H1 (cell line): ENCODE results near the gene ANKRD11. TPM values are rescaled to one million over a fixed set of nuclear protein-coding genes. Genes with fewer than 3 reads are reported as not detected.

Source experiments
- polyA plus RNA-seq, 7 experiments: library from polyadenylated mRNA; depleted of rRNA in 3 of 7; stranded (reverse) in 5 of 7; unstranded in 2 of 7; fragments of >200 nt in 5 of 7; fragments of 200-250 nt in 2 of 7; gene quantifications; 1 replicate in 5 of 7; 2 replicates in 1 of 7; 4 replicates in 1 of 7; pipeline versions ENCODE4 v1.2.1 to v1.2.3, GENCODE V29; 2011 to 2013; ENCODE audit warnings: missing spikeins in 2 of 7, mixed read lengths in 2 of 7
- total RNA-seq: library from RNA; stranded (reverse); fragmentation: NEBNext Ultra II Directional; extraction: Animal tissue kit (Norgen Biotek cat#: 25700); gene quantifications from 2 replicates; pipeline ENCODE4 v1.2.1, GENCODE V29; 2021
- TF ChIP-seq, protein P1 (sequence below): fragments of 300-600 bp; sonication (generic); IDR thresholded peaks from 2 replicates; pipeline ENCODE4 v1.7.1; 2012; ENCODE audit warnings: low read length, moderate library complexity, mild to moderate bottlenecking, inconsistent platforms; ENCODE audit not compliant: insufficient replicate concordance

ANKRD11 gene
- total and polyA plus RNA-seq, 2 of the 8 experiments (the other 6 are each of a cell fraction or from before 2014, with no cell fraction given): 46.5 to 142 TPM

DNA sequence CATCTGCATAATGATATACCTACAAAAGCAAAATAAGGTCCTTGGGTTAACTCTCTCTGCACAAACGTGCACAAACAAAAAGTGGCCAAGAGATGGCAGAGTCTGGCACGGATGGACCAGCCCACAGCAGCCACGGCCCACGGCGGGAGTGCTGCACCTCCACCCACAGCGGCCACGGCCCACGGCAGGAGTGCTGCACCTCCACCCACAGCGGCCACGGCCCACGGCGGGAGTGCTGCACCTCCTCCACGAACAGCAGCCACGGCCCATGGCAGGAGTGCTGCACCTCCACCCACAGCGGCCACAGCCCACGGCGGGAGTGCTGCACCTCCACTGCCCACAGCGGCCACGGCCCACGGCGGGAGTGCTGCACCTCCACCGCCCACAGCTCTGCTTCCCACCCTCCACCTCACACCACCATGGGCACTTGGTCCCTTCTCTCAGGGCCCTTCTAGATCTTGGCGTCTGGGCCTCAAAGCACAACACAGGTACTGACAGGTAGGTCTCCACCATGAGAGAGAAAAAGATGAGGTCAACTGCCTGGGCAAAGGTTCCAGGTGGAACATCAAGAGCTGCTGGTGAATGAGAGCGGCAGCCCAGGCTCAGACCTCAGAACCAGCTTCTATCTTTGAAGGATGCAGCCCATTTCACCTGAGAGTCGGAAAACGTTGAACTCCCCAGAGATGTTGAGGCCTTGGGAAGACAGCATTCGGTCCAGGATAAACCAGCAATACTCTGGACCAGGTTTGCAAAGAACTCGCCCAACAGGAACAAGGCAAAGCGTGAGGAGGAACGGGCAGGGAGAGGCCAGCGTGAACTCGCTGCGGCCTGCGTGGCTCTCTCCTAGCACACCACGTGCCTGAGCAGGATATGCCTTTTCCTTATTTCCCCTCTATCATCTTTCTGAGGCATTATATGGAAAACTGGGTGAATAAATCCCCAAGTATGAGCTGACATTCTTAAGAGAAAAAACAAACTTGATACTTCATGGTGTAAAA, 148.4 kb downstream of the ANKRD11 start (continued):
- TF ChIP-seq, protein P1, sequence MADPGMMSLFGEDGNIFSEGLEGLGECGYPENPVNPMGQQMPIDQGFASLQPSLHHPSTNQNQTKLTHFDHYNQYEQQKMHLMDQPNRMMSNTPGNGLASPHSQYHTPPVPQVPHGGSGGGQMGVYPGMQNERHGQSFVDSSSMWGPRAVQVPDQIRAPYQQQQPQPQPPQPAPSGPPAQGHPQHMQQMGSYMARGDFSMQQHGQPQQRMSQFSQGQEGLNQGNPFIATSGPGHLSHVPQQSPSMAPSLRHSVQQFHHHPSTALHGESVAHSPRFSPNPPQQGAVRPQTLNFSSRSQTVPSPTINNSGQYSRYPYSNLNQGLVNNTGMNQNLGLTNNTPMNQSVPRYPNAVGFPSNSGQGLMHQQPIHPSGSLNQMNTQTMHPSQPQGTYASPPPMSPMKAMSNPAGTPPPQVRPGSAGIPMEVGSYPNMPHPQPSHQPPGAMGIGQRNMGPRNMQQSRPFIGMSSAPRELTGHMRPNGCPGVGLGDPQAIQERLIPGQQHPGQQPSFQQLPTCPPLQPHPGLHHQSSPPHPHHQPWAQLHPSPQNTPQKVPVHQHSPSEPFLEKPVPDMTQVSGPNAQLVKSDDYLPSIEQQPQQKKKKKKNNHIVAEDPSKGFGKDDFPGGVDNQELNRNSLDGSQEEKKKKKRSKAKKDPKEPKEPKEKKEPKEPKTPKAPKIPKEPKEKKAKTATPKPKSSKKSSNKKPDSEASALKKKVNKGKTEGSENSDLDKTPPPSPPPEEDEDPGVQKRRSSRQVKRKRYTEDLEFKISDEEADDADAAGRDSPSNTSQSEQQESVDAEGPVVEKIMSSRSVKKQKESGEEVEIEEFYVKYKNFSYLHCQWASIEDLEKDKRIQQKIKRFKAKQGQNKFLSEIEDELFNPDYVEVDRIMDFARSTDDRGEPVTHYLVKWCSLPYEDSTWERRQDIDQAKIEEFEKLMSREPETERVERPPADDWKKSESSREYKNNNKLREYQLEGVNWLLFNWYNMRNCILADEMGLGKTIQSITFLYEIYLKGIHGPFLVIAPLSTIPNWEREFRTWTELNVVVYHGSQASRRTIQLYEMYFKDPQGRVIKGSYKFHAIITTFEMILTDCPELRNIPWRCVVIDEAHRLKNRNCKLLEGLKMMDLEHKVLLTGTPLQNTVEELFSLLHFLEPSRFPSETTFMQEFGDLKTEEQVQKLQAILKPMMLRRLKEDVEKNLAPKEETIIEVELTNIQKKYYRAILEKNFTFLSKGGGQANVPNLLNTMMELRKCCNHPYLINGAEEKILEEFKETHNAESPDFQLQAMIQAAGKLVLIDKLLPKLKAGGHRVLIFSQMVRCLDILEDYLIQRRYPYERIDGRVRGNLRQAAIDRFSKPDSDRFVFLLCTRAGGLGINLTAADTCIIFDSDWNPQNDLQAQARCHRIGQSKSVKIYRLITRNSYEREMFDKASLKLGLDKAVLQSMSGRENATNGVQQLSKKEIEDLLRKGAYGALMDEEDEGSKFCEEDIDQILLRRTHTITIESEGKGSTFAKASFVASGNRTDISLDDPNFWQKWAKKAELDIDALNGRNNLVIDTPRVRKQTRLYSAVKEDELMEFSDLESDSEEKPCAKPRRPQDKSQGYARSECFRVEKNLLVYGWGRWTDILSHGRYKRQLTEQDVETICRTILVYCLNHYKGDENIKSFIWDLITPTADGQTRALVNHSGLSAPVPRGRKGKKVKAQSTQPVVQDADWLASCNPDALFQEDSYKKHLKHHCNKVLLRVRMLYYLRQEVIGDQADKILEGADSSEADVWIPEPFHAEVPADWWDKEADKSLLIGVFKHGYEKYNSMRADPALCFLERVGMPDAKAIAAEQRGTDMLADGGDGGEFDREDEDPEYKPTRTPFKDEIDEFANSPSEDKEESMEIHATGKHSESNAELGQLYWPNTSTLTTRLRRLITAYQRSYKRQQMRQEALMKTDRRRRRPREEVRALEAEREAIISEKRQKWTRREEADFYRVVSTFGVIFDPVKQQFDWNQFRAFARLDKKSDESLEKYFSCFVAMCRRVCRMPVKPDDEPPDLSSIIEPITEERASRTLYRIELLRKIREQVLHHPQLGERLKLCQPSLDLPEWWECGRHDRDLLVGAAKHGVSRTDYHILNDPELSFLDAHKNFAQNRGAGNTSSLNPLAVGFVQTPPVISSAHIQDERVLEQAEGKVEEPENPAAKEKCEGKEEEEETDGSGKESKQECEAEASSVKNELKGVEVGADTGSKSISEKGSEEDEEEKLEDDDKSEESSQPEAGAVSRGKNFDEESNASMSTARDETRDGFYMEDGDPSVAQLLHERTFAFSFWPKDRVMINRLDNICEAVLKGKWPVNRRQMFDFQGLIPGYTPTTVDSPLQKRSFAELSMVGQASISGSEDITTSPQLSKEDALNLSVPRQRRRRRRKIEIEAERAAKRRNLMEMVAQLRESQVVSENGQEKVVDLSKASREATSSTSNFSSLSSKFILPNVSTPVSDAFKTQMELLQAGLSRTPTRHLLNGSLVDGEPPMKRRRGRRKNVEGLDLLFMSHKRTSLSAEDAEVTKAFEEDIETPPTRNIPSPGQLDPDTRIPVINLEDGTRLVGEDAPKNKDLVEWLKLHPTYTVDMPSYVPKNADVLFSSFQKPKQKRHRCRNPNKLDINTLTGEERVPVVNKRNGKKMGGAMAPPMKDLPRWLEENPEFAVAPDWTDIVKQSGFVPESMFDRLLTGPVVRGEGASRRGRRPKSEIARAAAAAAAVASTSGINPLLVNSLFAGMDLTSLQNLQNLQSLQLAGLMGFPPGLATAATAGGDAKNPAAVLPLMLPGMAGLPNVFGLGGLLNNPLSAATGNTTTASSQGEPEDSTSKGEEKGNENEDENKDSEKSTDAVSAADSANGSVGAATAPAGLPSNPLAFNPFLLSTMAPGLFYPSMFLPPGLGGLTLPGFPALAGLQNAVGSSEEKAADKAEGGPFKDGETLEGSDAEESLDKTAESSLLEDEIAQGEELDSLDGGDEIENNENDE: no peak
